HG03060 (cell line): ENCODE measurements around the gene CD2AP.

Experiments
- ATAC-seq: cut with Tn5 transposase; IDR thresholded peaks from one replicate; pipeline ENCODE4 v1.9.1; 2021; ENCODE audit warnings: low read depth, moderate number of reproducible peaks; ENCODE audit not compliant: unreplicated experiment

Gene CD2AP

GRCh38 chr6:47495954-47496545, 18.5 kb downstream of the CD2AP start:
- ATAC-seq, result no peak

- ATAC-seq, result no peak
Observed at GRCh38 chr6:47496935-47497579, 19.5 kb downstream of the CD2AP start.

GRCh38 chr6:47502920-47503319, 25.3 kb downstream of the CD2AP start:
- ATAC-seq, result no peak

GRCh38 chr6:47509937-47510336, 32.3 kb downstream of the CD2AP start:
- ATAC-seq, result no peak

- ATAC-seq, result no peak
Observed at GRCh38 chr6:47512872-47513271, 35.3 kb downstream of the CD2AP start.

GRCh38 chr6:47519279-47519678, 41.7 kb downstream of the CD2AP start:
- no peak for ATAC-seq

- ATAC-seq, result no peak
Observed at GRCh38 chr6:47520282-47520681, 42.7 kb downstream of the CD2AP start.

- no peak for ATAC-seq
Observed at GRCh38 chr6:47521961-47522360, 44.4 kb downstream of the CD2AP start.

GRCh38 chr6:47524136-47524845, 46.7 kb downstream of the CD2AP start:
- ATAC-seq, result no peak

- no peak for ATAC-seq
Observed at GRCh38 chr6:47525330-47526057, 47.9 kb downstream of the CD2AP start.

GRCh38 chr6:47527274-47527673, 49.7 kb downstream of the CD2AP start:
- no peak for ATAC-seq

GRCh38 chr6:47529734-47530133, 52.1 kb downstream of the CD2AP start:
- no peak for ATAC-seq

GRCh38 chr6:47532981-47533585, 55.5 kb downstream of the CD2AP start:
- ATAC-seq, result no peak

GRCh38 chr6:47534063-47534462, 56.5 kb downstream of the CD2AP start:
- no peak for ATAC-seq

GRCh38 chr6:47535316-47536225, 58.0 kb downstream of the CD2AP start:
- ATAC-seq, result no peak

- ATAC-seq, result no peak
Observed at GRCh38 chr6:47536816-47537401, 59.3 kb downstream of the CD2AP start.

- ATAC-seq, result no peak
Observed at GRCh38 chr6:47545223-47545622, 67.6 kb downstream of the CD2AP start.

- ATAC-seq, result no peak
Observed at GRCh38 chr6:47551670-47552069, 74.1 kb downstream of the CD2AP start.

- ATAC-seq, result no peak
Observed at GRCh38 chr6:47552319-47552718, 74.7 kb downstream of the CD2AP start.
